Measurements from ENCODE around the gene ASAP3. TPM values are rescaled to one million over a fixed set of nuclear protein-coding genes. Genes with fewer than 3 reads are reported as not detected.
"Not testable (repeated sequence)": the region's sequence is repeated elsewhere in the genome, so short reads cannot be mapped to it uniquely, and the experiment has no call there.

The ASAP3 gene
- total and polyA plus RNA-seq, 4 donors, result 7.0 to 93.9 (median 21.1) TPM

- DNase-seq; ATAC-seq (ENCODE audit: low FRiP score); H3K4me1 ChIP-seq (ENCODE audit: control insufficient read depth in 1 of 2, insufficient read depth in 2 of 2, low read length in 2 of 2); H3K4me3 ChIP-seq (ENCODE audit: low read length in 2 of 2); H3K27ac ChIP-seq (ENCODE audit: low read depth in 1 of 2, low read length in 2 of 2); intact Hi-C loops (cut with DNase I); H3K9me3 ChIP-seq (ENCODE audit: control insufficient read depth, low read length); H3K27me3 ChIP-seq (ENCODE audit: control insufficient read depth in 1 of 2, insufficient read depth in 2 of 2, low read length in 1 of 2); H3K36me3 ChIP-seq (ENCODE audit: control insufficient read depth in 1 of 2, insufficient read depth in 2 of 2, low read length in 1 of 2): not testable (repeated sequence)
- 26 to 44% methylated on average over 4 of the region's 4 CpGs for WGBS, 2 donors
These were observed 103.7 kb downstream of the ASAP3 start for GRCh38 chr1:23380236-23380635.

Other genes with a start within 250 kb of the ASAP3 start
- 100 to 1,000 TPM; 113 to 120 TPM for gene HNRNPR, start 139.9 kb downstream of the ASAP3 start, total RNA-seq
- gene HNRNPR, start 139.9 kb downstream of the ASAP3 start, polyA plus RNA-seq, result 10 to 100 TPM; 56.6 to 69.1 TPM
- gene ZNF436, start 114.3 kb downstream of the ASAP3 start, total RNA-seq, result 10 to 100 TPM; 12.5 to 35.4 TPM
- 1 to 10 TPM; 3.6 to 5.1 TPM for gene ZNF436, start 114.3 kb downstream of the ASAP3 start, polyA plus RNA-seq
- 10 to 100 TPM; 25.7 to 51.3 TPM for gene TCEA3, start 59.4 kb downstream of the ASAP3 start, total RNA-seq
- gene TCEA3, start 59.4 kb downstream of the ASAP3 start, polyA plus RNA-seq, result 10 to 100 TPM; 31.2 to 37.3 TPM
- gene E2F2, start 47.1 kb upstream of the ASAP3 start, total RNA-seq, result under 1 TPM; 0.42 to 0.96 TPM
- gene E2F2, start 47.1 kb upstream of the ASAP3 start, polyA plus RNA-seq, result under 1 TPM in 1 of 2 donors, not detected in 1; 0.50 TPM
- 100 to 1,000 TPM; 368 to 390 TPM for gene ID3, start 75.3 kb upstream of the ASAP3 start, total RNA-seq
- gene ID3, start 75.3 kb upstream of the ASAP3 start, polyA plus RNA-seq, result 100 to 1,000 TPM; 349 to 603 TPM
- 100 to 1,000 TPM; 707 to 819 TPM for gene RPL11, start 207.6 kb upstream of the ASAP3 start, total RNA-seq
- gene RPL11, start 207.6 kb upstream of the ASAP3 start, polyA plus RNA-seq, result 1,000 to 10,000 TPM; 2,209 to 3,782 TPM